DOHH2 (cell line): ENCODE results near the gene IMMP1L.

Experiments
- EZH2phosphoT487 ChIP-seq: fragments of 200-600 bp; sonication (generic); IDR thresholded peaks from 2 replicates; pipeline ENCODE4 v1.6.1; 2017; ENCODE audit warnings: borderline replicate concordance, mild to moderate bottlenecking, antibody characterized with exemption, low read length, moderate library complexity, mixed read lengths
- TF ChIP-seq, protein P1 (sequence below): fragments of 200-600 bp; sonication (generic); IDR thresholded peaks from one replicate; pipeline ENCODE4 v1.5.1; 2014; ENCODE audit warnings: antibody characterized with exemption, mild to moderate bottlenecking, low read depth, low read length; ENCODE audit not compliant: poor library complexity, severe bottlenecking

- TF ChIP-seq, protein P1, sequence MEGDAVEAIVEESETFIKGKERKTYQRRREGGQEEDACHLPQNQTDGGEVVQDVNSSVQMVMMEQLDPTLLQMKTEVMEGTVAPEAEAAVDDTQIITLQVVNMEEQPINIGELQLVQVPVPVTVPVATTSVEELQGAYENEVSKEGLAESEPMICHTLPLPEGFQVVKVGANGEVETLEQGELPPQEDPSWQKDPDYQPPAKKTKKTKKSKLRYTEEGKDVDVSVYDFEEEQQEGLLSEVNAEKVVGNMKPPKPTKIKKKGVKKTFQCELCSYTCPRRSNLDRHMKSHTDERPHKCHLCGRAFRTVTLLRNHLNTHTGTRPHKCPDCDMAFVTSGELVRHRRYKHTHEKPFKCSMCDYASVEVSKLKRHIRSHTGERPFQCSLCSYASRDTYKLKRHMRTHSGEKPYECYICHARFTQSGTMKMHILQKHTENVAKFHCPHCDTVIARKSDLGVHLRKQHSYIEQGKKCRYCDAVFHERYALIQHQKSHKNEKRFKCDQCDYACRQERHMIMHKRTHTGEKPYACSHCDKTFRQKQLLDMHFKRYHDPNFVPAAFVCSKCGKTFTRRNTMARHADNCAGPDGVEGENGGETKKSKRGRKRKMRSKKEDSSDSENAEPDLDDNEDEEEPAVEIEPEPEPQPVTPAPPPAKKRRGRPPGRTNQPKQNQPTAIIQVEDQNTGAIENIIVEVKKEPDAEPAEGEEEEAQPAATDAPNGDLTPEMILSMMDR: no peak
- no peak for TF ChIP-seq EZH2phosphoT487
These were observed 28.5 kb downstream of the IMMP1L start for GRCh38 chr11:31480930-31481329.
